HG03280 (cell line): ENCODE measurements around the gene CLMP.
"Not testable (repeated sequence)": the region's sequence is repeated elsewhere in the genome, so short reads cannot be mapped to it uniquely, and the experiment has no call there.

Source experiments
- ATAC-seq: cut with Tn5 transposase; IDR thresholded peaks from one replicate; pipeline ENCODE4 v1.9.1; 2021; ENCODE audit warnings: mild to moderate bottlenecking, moderate library complexity; ENCODE audit not compliant: unreplicated experiment

The CLMP gene

GRCh38 chr11:123170929-123171328 is 24.1 kb downstream of the CLMP start:
- no peak for ATAC-seq

- no peak for ATAC-seq
These were observed 25.2 kb downstream of the CLMP start for GRCh38 chr11:123169821-123170220.

GRCh38 chr11:123168955-123169484 is 26.0 kb downstream of the CLMP start:
- ATAC-seq: no peak

- no peak for ATAC-seq
These were observed 26.8 kb downstream of the CLMP start for GRCh38 chr11:123168241-123168640.

- no peak for ATAC-seq
These were observed 28.9 kb downstream of the CLMP start for GRCh38 chr11:123166071-123166559.

- ATAC-seq: no peak
These were observed 30.2 kb downstream of the CLMP start for GRCh38 chr11:123164732-123165450.

- no peak for ATAC-seq
These were observed 31.4 kb downstream of the CLMP start for GRCh38 chr11:123163621-123164020.

GRCh38 chr11:123161376-123162030 is 33.5 kb downstream of the CLMP start:
- no peak for ATAC-seq

GRCh38 chr11:123159183-123159857 is 35.7 kb downstream of the CLMP start:
- ATAC-seq: no peak

- ATAC-seq: no peak
These were observed 36.7 kb downstream of the CLMP start for GRCh38 chr11:123158033-123159003.

GRCh38 chr11:123152951-123153350 is 42.1 kb downstream of the CLMP start:
- no peak for ATAC-seq

GRCh38 chr11:123152346-123152745 is 42.7 kb downstream of the CLMP start:
- ATAC-seq: not testable (repeated sequence)

GRCh38 chr11:123151796-123152195 is 43.3 kb downstream of the CLMP start:
- no peak for ATAC-seq

GRCh38 chr11:123151366-123151765 is 43.7 kb downstream of the CLMP start:
- ATAC-seq: no peak

- no peak for ATAC-seq
These were observed 44.2 kb downstream of the CLMP start for GRCh38 chr11:123150882-123151281.

- ATAC-seq: no peak
These were observed 46.1 kb downstream of the CLMP start for GRCh38 chr11:123148965-123149364.

- ATAC-seq: no peak
These were observed 49.4 kb downstream of the CLMP start for GRCh38 chr11:123145661-123146060.

GRCh38 chr11:123145220-123145619 is 49.8 kb downstream of the CLMP start:
- ATAC-seq: no peak

GRCh38 chr11:123144707-123145106 is 50.3 kb downstream of the CLMP start:
- no peak for ATAC-seq

GRCh38 chr11:123143921-123144320 is 51.1 kb downstream of the CLMP start:
- no peak for ATAC-seq
